ENCODE measurements around the gene SMPD2.

Gene SMPD2

DNA sequence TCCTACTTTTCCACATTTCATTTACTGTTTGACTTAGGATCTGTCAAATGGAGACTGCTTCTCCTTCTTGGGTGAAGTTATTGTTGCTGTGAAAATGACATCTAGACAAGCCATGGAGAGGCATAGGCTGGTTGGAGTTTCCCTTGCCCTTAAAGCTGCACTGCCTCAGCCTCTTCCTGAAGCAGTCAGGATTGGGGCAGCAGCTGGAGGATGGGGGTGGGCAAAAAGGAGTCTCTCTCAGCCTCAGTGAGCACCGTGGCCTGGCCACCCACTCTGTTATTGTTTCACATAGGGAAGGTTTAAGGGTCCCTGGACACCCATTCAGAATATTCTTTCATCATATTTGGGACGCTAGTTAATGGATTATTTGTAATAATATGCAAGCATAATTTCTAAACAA lies 50.2 kb downstream of the SMPD2 start:
- H3K4me3 ChIP-seq (replicated peaks; ENCODE audit: low read depth, low read length) = no peak overlapping the region
- no peak for DNase-seq (ENCODE audit: extremely low read depth, low read depth)
- TF ChIP-seq, protein P1, sequence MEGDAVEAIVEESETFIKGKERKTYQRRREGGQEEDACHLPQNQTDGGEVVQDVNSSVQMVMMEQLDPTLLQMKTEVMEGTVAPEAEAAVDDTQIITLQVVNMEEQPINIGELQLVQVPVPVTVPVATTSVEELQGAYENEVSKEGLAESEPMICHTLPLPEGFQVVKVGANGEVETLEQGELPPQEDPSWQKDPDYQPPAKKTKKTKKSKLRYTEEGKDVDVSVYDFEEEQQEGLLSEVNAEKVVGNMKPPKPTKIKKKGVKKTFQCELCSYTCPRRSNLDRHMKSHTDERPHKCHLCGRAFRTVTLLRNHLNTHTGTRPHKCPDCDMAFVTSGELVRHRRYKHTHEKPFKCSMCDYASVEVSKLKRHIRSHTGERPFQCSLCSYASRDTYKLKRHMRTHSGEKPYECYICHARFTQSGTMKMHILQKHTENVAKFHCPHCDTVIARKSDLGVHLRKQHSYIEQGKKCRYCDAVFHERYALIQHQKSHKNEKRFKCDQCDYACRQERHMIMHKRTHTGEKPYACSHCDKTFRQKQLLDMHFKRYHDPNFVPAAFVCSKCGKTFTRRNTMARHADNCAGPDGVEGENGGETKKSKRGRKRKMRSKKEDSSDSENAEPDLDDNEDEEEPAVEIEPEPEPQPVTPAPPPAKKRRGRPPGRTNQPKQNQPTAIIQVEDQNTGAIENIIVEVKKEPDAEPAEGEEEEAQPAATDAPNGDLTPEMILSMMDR (IDR thresholded peaks at IDR 0.05; ENCODE audit: low read depth, low read length, missing control alignments) = no peak

DNA sequence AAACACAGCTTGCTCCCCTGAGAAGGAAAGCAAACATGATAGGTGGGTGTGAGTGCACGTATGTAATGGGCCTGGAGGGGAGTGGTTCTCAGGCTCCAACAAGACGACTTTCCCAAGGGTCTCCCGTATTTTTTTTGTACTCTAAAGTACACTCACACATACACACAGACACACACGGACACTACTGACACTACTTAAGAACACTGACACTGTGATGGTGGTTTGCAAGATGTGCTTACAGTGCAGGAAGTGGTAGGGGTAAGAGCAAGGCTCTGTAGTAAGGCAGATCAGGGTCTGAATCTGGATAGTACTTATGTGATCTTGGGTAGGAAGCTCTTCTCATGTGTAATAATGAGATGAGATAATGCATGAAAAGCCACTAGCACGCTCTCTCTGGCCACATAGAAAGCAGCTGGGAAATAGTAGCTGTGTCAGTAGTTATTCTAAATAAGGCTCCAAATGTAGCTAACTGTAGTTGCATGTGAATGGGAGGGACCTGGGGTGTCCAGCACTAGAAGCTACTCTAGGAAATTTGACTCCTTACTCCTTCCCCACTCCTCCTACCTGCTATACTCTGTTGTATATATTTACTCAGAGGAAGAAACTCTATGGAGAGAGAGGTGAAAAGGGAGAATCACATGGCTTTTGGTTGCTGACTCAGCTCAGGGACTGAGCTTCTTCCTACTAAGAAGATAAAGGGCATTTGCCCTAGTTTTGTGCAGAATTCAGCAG lies 50.8 kb downstream of the SMPD2 start:
- TF ChIP-seq, protein P1 (IDR thresholded peaks at IDR 0.05; ENCODE audit: low read depth, low read length, missing control alignments) = no peak
- no peak overlapping the region for H3K4me3 ChIP-seq (replicated peaks; ENCODE audit: low read depth, low read length)
- no peak for DNase-seq (ENCODE audit: extremely low read depth, low read depth)

Data from HFF-Myc (cell line).